Measurements from ENCODE around the gene PPM1A. TPM values are rescaled to one million over a fixed set of nuclear protein-coding genes. Genes with fewer than 3 reads are reported as not detected.

Gene PPM1A
- total and polyA plus RNA-seq, 9 of the 15 experiments (the other 6 are each of a cell fraction or from before 2014, with no cell fraction given), result 5.5 to 23.9 (median 15.2) TPM

- TF ChIP-seq CREB1 (IDR thresholded peaks at IDR 0.05) (no peak), CREB1 (CRISPR knock-in tag; IDR thresholded peaks at IDR 0.05) (no peak), ZNF316 (IDR thresholded peaks at IDR 0.05) (peak; percentile 83), JUNB (CRISPR knock-in tag; conservative IDR thresholded peaks at IDR 0.05) (no peak), GTF3C2 (IDR thresholded peaks at IDR 0.05; ENCODE audit: borderline replicate concordance, extremely low read depth, insufficient read length) (no peak)
- TF ChIP-seq, protein P1, sequence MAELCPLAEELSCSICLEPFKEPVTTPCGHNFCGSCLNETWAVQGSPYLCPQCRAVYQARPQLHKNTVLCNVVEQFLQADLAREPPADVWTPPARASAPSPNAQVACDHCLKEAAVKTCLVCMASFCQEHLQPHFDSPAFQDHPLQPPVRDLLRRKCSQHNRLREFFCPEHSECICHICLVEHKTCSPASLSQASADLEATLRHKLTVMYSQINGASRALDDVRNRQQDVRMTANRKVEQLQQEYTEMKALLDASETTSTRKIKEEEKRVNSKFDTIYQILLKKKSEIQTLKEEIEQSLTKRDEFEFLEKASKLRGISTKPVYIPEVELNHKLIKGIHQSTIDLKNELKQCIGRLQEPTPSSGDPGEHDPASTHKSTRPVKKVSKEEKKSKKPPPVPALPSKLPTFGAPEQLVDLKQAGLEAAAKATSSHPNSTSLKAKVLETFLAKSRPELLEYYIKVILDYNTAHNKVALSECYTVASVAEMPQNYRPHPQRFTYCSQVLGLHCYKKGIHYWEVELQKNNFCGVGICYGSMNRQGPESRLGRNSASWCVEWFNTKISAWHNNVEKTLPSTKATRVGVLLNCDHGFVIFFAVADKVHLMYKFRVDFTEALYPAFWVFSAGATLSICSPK (IDR thresholded peaks at IDR 0.05; ENCODE audit: borderline replicate concordance), result no peak
- TF ChIP-seq, protein P2, sequence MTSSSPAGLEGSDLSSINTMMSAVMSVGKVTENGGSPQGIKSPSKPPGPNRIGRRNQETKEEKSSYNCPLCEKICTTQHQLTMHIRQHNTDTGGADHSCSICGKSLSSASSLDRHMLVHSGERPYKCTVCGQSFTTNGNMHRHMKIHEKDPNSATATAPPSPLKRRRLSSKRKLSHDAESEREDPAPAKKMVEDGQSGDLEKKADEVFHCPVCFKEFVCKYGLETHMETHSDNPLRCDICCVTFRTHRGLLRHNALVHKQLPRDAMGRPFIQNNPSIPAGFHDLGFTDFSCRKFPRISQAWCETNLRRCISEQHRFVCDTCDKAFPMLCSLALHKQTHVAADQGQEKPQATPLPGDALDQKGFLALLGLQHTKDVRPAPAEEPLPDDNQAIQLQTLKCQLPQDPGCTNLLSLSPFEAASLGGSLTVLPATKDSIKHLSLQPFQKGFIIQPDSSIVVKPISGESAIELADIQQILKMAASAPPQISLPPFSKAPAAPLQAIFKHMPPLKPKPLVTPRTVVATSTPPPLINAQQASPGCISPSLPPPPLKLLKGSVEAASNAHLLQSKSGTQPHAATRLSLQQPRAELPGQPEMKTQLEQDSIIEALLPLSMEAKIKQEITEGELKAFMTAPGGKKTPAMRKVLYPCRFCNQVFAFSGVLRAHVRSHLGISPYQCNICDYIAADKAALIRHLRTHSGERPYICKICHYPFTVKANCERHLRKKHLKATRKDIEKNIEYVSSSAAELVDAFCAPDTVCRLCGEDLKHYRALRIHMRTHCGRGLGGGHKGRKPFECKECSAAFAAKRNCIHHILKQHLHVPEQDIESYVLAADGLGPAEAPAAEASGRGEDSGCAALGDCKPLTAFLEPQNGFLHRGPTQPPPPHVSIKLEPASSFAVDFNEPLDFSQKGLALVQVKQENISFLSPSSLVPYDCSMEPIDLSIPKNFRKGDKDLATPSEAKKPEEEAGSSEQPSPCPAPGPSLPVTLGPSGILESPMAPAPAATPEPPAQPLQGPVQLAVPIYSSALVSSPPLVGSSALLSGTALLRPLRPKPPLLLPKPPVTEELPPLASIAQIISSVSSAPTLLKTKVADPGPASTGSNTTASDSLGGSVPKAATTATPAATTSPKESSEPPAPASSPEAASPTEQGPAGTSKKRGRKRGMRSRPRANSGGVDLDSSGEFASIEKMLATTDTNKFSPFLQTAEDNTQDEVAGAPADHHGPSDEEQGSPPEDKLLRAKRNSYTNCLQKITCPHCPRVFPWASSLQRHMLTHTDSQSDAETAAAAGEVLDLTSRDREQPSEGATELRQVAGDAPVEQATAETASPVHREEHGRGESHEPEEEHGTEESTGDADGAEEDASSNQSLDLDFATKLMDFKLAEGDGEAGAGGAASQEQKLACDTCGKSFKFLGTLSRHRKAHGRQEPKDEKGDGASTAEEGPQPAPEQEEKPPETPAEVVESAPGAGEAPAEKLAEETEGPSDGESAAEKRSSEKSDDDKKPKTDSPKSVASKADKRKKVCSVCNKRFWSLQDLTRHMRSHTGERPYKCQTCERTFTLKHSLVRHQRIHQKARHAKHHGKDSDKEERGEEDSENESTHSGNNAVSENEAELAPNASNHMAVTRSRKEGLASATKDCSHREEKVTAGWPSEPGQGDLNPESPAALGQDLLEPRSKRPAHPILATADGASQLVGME (CRISPR knock-in tag; IDR thresholded peaks at IDR 0.05), result no peak
- TF ChIP-seq, protein P3, sequence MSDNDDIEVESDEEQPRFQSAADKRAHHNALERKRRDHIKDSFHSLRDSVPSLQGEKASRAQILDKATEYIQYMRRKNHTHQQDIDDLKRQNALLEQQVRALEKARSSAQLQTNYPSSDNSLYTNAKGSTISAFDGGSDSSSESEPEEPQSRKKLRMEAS (CRISPR knock-in tag; IDR thresholded peaks at IDR 0.05), result no peak
Observed at GRCh38 chr14:60251877-60252276, 2.9 kb downstream of the PPM1A start (continued).

All from K562 (cell line).